GM18499 (cell line): ENCODE results near the gene PICK1.

ENCODE experiments used
- ATAC-seq: cut with Tn5 transposase; IDR thresholded peaks from one replicate; pipeline ENCODE4 v1.9.1; 2021; ENCODE audit warnings: moderate number of reproducible peaks; ENCODE audit not compliant: insufficient read depth, unreplicated experiment

PICK1 gene

GRCh38 chr22:38056969-38057891 is at the start of gene PICK1:
PICK1 (plus strand) TSS chr22:38057404; CDS start chr22:38057810, 406 bp downstream.
- ATAC-seq, result no peak

GRCh38 chr22:38009000-38009806 is 48.0 kb upstream of the PICK1 start:
- no peak for ATAC-seq

- no peak for ATAC-seq
Observed at GRCh38 chr22:38012604-38013072, 44.6 kb upstream of the PICK1 start.

GRCh38 chr22:38014083-38014482 is 43.1 kb upstream of the PICK1 start:
- ATAC-seq, result no peak

- no peak for ATAC-seq
Observed at GRCh38 chr22:38016182-38017151, 40.7 kb upstream of the PICK1 start.

- no peak for ATAC-seq
Observed at GRCh38 chr22:38017272-38017920, 39.8 kb upstream of the PICK1 start.

GRCh38 chr22:38017939-38018885 is 39.0 kb upstream of the PICK1 start:
- no peak for ATAC-seq

GRCh38 chr22:38018938-38019827 is 38.0 kb upstream of the PICK1 start:
- ATAC-seq, result no peak

- ATAC-seq, result no peak
Observed at GRCh38 chr22:38021206-38021605, 36.0 kb upstream of the PICK1 start.

GRCh38 chr22:38023045-38023444 is 34.2 kb upstream of the PICK1 start:
- ATAC-seq, result no peak

GRCh38 chr22:38025514-38025913 is 31.7 kb upstream of the PICK1 start:
- ATAC-seq, result no peak

- no peak for ATAC-seq
Observed at GRCh38 chr22:38026130-38027111, 30.8 kb upstream of the PICK1 start.

- ATAC-seq, result no peak
Observed at GRCh38 chr22:38027487-38027886, 29.7 kb upstream of the PICK1 start.

- ATAC-seq, result no peak
Observed at GRCh38 chr22:38028344-38029130, 28.7 kb upstream of the PICK1 start.

GRCh38 chr22:38029370-38029769 is 27.8 kb upstream of the PICK1 start:
- ATAC-seq, result no peak
